HPDE6-E6E7 (cell line): Measurements from ENCODE around the gene DOHH.

Source experiments
- DNase-seq: peaks from one replicate; pipeline ENCODE4 v3.0.0; 2011; ENCODE audit warnings: missing footprints; ENCODE audit errors: extremely low spot score

Gene DOHH

GRCh38 chr19:3441986-3442329, 58.5 kb downstream of the DOHH start:
- no peak for DNase-seq

- no peak for DNase-seq
These were observed 59.1 kb downstream of the DOHH start for GRCh38 chr19:3441089-3441985.
